Left ventricle myocardium superior (tissue), 1 donor: ENCODE data around the gene TSPAN9. TPM values are rescaled to one million over a fixed set of nuclear protein-coding genes. Genes with fewer than 3 reads are reported as not detected.

Experiments
- total RNA-seq: library from RNA; stranded (reverse); fragmentation: NEBNext Ultra II Directional; extraction: Animal tissue kit (Norgen Biotek cat#: 25700); gene quantifications from one replicate; pipeline ENCODE4 v1.2.1, GENCODE V29; 2021
- donor health status: DM: no; HTN: yes; CAD: no; lungs with severe emphysema.

Gene TSPAN9
- total RNA-seq, 1 donor from 2014 or later = 159 TPM

Other genes with a start within 250 kb of the TSPAN9 start
- 1.1 TPM for gene NRIP2, start 242.3 kb upstream of the TSPAN9 start, total RNA-seq
- gene TEX52, start 220.3 kb upstream of the TSPAN9 start, total RNA-seq = not detected
- gene FOXM1, start 200.2 kb upstream of the TSPAN9 start, total RNA-seq = 0.79 TPM
- 4.9 TPM for gene RHNO1, start 200.2 kb upstream of the TSPAN9 start, total RNA-seq
- 5.4 TPM for gene TULP3, start 186.5 kb upstream of the TSPAN9 start, total RNA-seq
- gene TEAD4, start 118.0 kb upstream of the TSPAN9 start, total RNA-seq = 11.6 TPM